Neural cell (in vitro differentiated cells): ENCODE results near the gene CXCR3. TPM values are rescaled to one million over a fixed set of nuclear protein-coding genes. Genes with fewer than 3 reads are reported as not detected.

Source experiments
- H2AFZ ChIP-seq: fragments of 200-600, 300-800 bp; sonication (generic), shearing (Covaris generic); 2 replicates; pipeline ENCODE4 v1.6.0; 2014; ENCODE audit warnings: low read depth, mild to moderate bottlenecking, antibody characterized with exemption, low read length, moderate library complexity
- H3F3A ChIP-seq: fragments of 200-600 bp; shearing (Covaris generic); 2 replicates; pipeline ENCODE4 v1.6.1; 2016; ENCODE audit warnings: mild to moderate bottlenecking, moderate library complexity, mixed read lengths, antibody characterized with exemption, low read length; ENCODE audit not compliant: insufficient read depth, poor library complexity, severe bottlenecking
- H3K27ac ChIP-seq: fragments of 200-600, 300-800 bp; sonication (generic), shearing (Covaris generic); 2 replicates; pipeline ENCODE4 v1.5.1; 2014; ENCODE audit warnings: mild to moderate bottlenecking, low read length, moderate library complexity
- H3K27me3 ChIP-seq: fragments of 300-800, 200-600 bp; sonication (generic), shearing (Covaris generic); 2 replicates; pipeline ENCODE4 v1.6.0; 2014; ENCODE audit warnings: mild to moderate bottlenecking, low read depth, low read length, moderate library complexity; ENCODE audit not compliant: insufficient read depth
- H3K36me3 ChIP-seq: fragments of 300-800, 200-600 bp; sonication (generic), shearing (Covaris generic); 2 replicates; pipeline ENCODE4 v1.5.1; 2014; ENCODE audit warnings: mild to moderate bottlenecking, antibody characterized with exemption, low read length, moderate library complexity; ENCODE audit not compliant: insufficient read depth
- H3K4me2 ChIP-seq: fragments of 300-800, 200-600 bp; sonication (generic), shearing (Covaris generic); 2 replicates; pipeline ENCODE4 v1.6.0; 2014; ENCODE audit warnings: mild to moderate bottlenecking, low read length
- H3K4me3 ChIP-seq: fragments of 300-800, 200-600 bp; sonication (generic), shearing (Covaris generic); 2 replicates; pipeline ENCODE4 v1.5.1; 2014; ENCODE audit warnings: mild to moderate bottlenecking, low read length, moderate library complexity
- H3K79me2 ChIP-seq: fragments of 200-600 bp; shearing (Covaris generic); replicated peaks from 2 replicates; pipeline ENCODE4 v1.6.0; 2014; ENCODE audit warnings: mild to moderate bottlenecking, low read length, moderate library complexity; ENCODE audit not compliant: insufficient read depth
- H3K9ac ChIP-seq: fragments of 300-800, 200-600 bp; sonication (generic), shearing (Covaris generic); 2 replicates; pipeline ENCODE4 v1.6.1; 2016; ENCODE audit warnings: mild to moderate bottlenecking, low read length, mixed read lengths
- H3K9me2 ChIP-seq: fragments of 200-600 bp; shearing (Covaris generic); 2 replicates; pipeline ENCODE4 v1.6.1; 2016; ENCODE audit warnings: mild to moderate bottlenecking, low read length, mixed read lengths; ENCODE audit not compliant: insufficient read depth
- H3K9me3 ChIP-seq: fragments of 200-600, 300-800 bp; sonication (generic), shearing (Covaris generic); 2 replicates; pipeline ENCODE4 v1.6.1; 2016; ENCODE audit warnings: mild to moderate bottlenecking, mixed run types, low read length, moderate library complexity, mixed read lengths
- H4K20me1 ChIP-seq: fragments of 200-600 bp; shearing (Covaris generic); 2 replicates; pipeline ENCODE4 v1.6.1; 2016; ENCODE audit warnings: mild to moderate bottlenecking, mixed run types; ENCODE audit not compliant: insufficient read depth
- EP300 ChIP-seq: fragments of 450-650 bp; conservative IDR thresholded peaks from 2 replicates; pipeline ENCODE4 v1.6.1; 2014; ENCODE audit warnings: antibody characterized with exemption, mild to moderate bottlenecking, moderate library complexity; ENCODE audit not compliant: poor library complexity, severe bottlenecking
- EZH2 ChIP-seq: fragments of 200-600, 300-800 bp; shearing (Covaris generic), sonication (generic); IDR thresholded peaks from 2 replicates; pipeline ENCODE4 v1.6.1; 2014; ENCODE audit warnings: antibody characterized with exemption, low read length, borderline replicate concordance, mild to moderate bottlenecking; ENCODE audit not compliant: insufficient read depth, poor library complexity, severe bottlenecking
- MXI1 ChIP-seq: fragments of 450-650 bp; conservative IDR thresholded peaks from 2 replicates; pipeline ENCODE4 v1.6.1; 2014; ENCODE audit warnings: antibody characterized with exemption, mild to moderate bottlenecking; ENCODE audit not compliant: poor library complexity, severe bottlenecking
- POLR2AphosphoS5 ChIP-seq: IDR thresholded peaks from 2 replicates; pipeline ENCODE4 v1.6.1; 2012
- RAD21 ChIP-seq: fragments of 450-650 bp; conservative IDR thresholded peaks from 2 replicates; pipeline ENCODE4 v1.6.1; 2014; ENCODE audit warnings: antibody characterized with exemption, mild to moderate bottlenecking, moderate library complexity
- REST ChIP-seq: IDR thresholded peaks from 2 replicates; pipeline ENCODE4 v1.6.1; 2012; ENCODE audit warnings: borderline replicate concordance
- SMC3 ChIP-seq: fragments of 450-650 bp; conservative IDR thresholded peaks from 2 replicates; pipeline ENCODE4 v1.6.1; 2014; ENCODE audit warnings: antibody characterized with exemption, mild to moderate bottlenecking, moderate library complexity; ENCODE audit not compliant: poor library complexity
- TAF1 ChIP-seq: IDR thresholded peaks from 2 replicates; pipeline ENCODE4 v1.6.1; 2012; ENCODE audit warnings: low read depth
- polyA plus RNA-seq: library from polyadenylated mRNA; depleted of rRNA; stranded (reverse); fragments of >200 nt; gene quantifications from 2 replicates; pipeline ENCODE4 v1.2.3, GENCODE V29; 2014
- TF ChIP-seq, protein P1 (sequence below): fragments of 450-650 bp; IDR thresholded peaks from 2 replicates; pipeline ENCODE4 v1.5.1; 2014; ENCODE audit warnings: antibody characterized with exemption, mild to moderate bottlenecking, moderate library complexity; ENCODE audit not compliant: poor library complexity, severe bottlenecking

Gene CXCR3
- polyA plus RNA-seq, 1 donor from 2014 or later = not detected

DNA sequence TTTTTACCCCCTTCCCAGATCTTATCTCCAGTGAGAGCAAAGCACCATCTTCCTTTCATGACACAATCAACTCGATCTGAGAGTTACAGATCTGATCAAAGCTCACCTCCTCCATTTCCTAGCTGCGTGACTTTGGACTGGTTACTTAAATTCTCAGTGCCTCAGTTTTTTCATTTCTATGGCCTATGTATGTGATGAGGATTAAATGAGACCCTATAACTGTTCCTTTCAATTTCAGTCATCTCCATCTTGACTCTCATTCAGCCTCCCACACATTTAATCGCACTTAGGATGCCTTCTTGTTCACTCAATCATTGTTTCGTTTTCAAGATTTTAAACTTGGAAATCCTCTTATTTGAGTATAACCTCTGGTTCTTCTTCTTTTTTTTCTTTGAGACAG, 20.1 kb upstream of the CXCR3 start:
- TF ChIP-seq, protein P1, sequence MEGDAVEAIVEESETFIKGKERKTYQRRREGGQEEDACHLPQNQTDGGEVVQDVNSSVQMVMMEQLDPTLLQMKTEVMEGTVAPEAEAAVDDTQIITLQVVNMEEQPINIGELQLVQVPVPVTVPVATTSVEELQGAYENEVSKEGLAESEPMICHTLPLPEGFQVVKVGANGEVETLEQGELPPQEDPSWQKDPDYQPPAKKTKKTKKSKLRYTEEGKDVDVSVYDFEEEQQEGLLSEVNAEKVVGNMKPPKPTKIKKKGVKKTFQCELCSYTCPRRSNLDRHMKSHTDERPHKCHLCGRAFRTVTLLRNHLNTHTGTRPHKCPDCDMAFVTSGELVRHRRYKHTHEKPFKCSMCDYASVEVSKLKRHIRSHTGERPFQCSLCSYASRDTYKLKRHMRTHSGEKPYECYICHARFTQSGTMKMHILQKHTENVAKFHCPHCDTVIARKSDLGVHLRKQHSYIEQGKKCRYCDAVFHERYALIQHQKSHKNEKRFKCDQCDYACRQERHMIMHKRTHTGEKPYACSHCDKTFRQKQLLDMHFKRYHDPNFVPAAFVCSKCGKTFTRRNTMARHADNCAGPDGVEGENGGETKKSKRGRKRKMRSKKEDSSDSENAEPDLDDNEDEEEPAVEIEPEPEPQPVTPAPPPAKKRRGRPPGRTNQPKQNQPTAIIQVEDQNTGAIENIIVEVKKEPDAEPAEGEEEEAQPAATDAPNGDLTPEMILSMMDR = no peak
- TF ChIP-seq SMC3 = no peak
- no peak for TF ChIP-seq RAD21
- TF ChIP-seq EZH2 = no peak
- no peak for TF ChIP-seq POLR2AphosphoS5
- TF ChIP-seq MXI1 = no peak
- no peak for TF ChIP-seq EP300
- TF ChIP-seq TAF1 = no peak
- TF ChIP-seq REST = no peak
- Histone ChIP-seq H3K79me2 (no peaks in the 10 kb centered on the region), H3K9me2 (no peaks in the 10 kb centered on the region), H3K36me3 (no peaks in the 10 kb centered on the region), H4K20me1 (no peaks in the 10 kb centered on the region), H2AFZ (no peak overlapping the region), H3K27ac (no peak overlapping the region), H3K4me2 (no peak overlapping the region), H3K9ac (no peak overlapping the region), H3K9me3 (no peaks in the 10 kb centered on the region), H3F3A (no peaks in the 10 kb centered on the region), H3K27me3 (no peaks in the 10 kb centered on the region), H3K4me3 (no peak overlapping the region)

DNA sequence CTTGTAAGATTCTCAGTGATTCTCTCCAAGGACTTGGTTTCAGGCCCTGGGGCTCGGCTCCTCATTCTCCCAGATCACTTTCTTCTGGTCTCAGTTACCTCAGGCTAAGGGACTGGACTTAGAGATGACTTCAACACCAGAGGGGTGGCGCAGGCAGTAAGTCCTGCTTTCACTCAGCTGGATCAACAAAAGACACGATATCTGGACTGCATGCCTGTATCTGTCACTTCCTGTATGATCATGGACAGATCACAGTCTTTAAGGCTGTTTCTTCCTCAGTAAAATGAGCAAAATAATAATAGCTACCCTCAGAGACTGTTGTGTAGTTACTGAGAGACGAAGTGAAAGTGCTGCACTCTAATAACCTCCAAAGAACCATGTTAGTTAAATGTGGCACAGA, 19.5 kb upstream of the CXCR3 start:
- H2AFZ ChIP-seq = no peak overlapping the region
- H4K20me1 ChIP-seq = no peaks in the 10 kb centered on the region
- no peaks in the 10 kb centered on the region for H3F3A ChIP-seq
- no peak overlapping the region for H3K27ac ChIP-seq
- no peak overlapping the region for H3K4me2 ChIP-seq
- TF ChIP-seq EZH2 (no peak), POLR2AphosphoS5 (no peak)
- H3K9ac ChIP-seq = no peak overlapping the region
- H3K27me3 ChIP-seq = no peaks in the 10 kb centered on the region
- H3K79me2 ChIP-seq = no peaks in the 10 kb centered on the region
- no peak overlapping the region for H3K4me3 ChIP-seq
- H3K36me3 ChIP-seq = no peaks in the 10 kb centered on the region
- H3K9me2 ChIP-seq = no peaks in the 10 kb centered on the region
- no peaks in the 10 kb centered on the region for H3K9me3 ChIP-seq

DNA sequence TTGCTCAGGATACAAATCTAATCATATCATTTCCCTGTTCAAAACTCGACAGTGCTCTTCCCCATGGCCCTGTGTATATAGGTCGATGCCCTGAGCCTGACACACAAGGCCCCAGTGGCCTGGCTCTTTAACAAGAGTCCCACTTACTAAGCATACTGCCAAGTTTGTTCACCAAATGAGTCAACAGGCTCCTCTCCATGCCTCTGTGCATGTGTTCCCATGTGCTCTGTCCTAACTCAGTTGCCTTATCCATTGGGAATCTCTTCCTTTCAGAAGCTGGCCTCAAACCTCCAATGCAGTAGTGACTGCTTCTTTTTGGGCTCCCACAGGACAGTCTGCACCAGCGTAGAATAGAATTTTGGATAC, 18.9 kb upstream of the CXCR3 start:
- TF ChIP-seq RAD21 (no peak), TAF1 (no peak), SMC3 (no peak), REST (no peak), EZH2 (no peak), MXI1 (no peak), POLR2AphosphoS5 (no peak), EP300 (no peak)
- TF ChIP-seq, protein P1 = no peak
- Histone ChIP-seq H3K27me3 (no peaks in the 10 kb centered on the region), H3K27ac (no peak overlapping the region), H3K4me3 (no peak overlapping the region), H2AFZ (no peak overlapping the region), H3K79me2 (no peaks in the 10 kb centered on the region), H3K9ac (no peak overlapping the region), H3K9me2 (no peaks in the 10 kb centered on the region), H3F3A (no peaks in the 10 kb centered on the region), H4K20me1 (no peaks in the 10 kb centered on the region), H3K9me3 (no peaks in the 10 kb centered on the region), H3K4me2 (no peak overlapping the region), H3K36me3 (no peaks in the 10 kb centered on the region)
